Transverse colon (tissue), 3 donors: ENCODE results near the gene HABP2.

Source experiments
- CTCF ChIP-seq, 5 experiments: fragments of 200-600 bp in 3 of 5; fragments of 450-650 bp in 2 of 5; sonication (generic) in 3 of 5; IDR thresholded peaks; 1 replicate in 2 of 5; 2 replicates in 3 of 5; pipeline ENCODE4 v1.5.1; 2016 to 2017; ENCODE audit warnings: antibody characterized with exemption in 5 of 5, inconsistent platforms in 3 of 5, mild to moderate bottlenecking in 2 of 5, moderate library complexity in 1 of 5
- EP300 ChIP-seq: sonication (generic); formaldehyde crosslinking; IDR thresholded peaks from one replicate; pipeline ENCODE4 v1.6.1; 2017; ENCODE audit warnings: antibody characterized with exemption, low read depth
- POLR2A ChIP-seq: fragments of 450-650 bp; IDR thresholded peaks from one replicate; pipeline ENCODE4 v1.6.1; 2016; ENCODE audit warnings: antibody characterized with exemption, mild to moderate bottlenecking, moderate library complexity

- no peak for TF ChIP-seq CTCF (IDR thresholded peaks at IDR 0.05)
- TF ChIP-seq POLR2A = no peak
- no peak for TF ChIP-seq EP300
Observed at GRCh38 chr10:113538151-113538550, 14.7 kb upstream of the HABP2 start.
